Esophagus muscularis mucosa (tissue), 4 donors: Measurements from ENCODE around the gene APP.

ENCODE experiments used
- CTCF ChIP-seq, 3 experiments: fragments of 200-600 bp in 2 of 3; fragments of 450-650 bp in 1 of 3; sonication (generic) in 2 of 3; IDR thresholded peaks; one replicate each; pipeline ENCODE4 v1.5.1; 2017 to 2019; ENCODE audit warnings: antibody characterized with exemption in 3 of 3, mild to moderate bottlenecking in 2 of 3, moderate library complexity in 1 of 3
- EP300 ChIP-seq: sonication (generic); formaldehyde crosslinking; IDR thresholded peaks from one replicate; pipeline ENCODE4 v1.6.1; 2017; ENCODE audit warnings: antibody characterized with exemption
- POLR2A ChIP-seq: fragments of 450-650 bp; IDR thresholded peaks from one replicate; pipeline ENCODE4 v1.6.1; 2017; ENCODE audit warnings: antibody characterized with exemption, moderate library complexity, mild to moderate bottlenecking, low read depth
- POLR2AphosphoS5 ChIP-seq, 2 donors: sonication (generic); formaldehyde crosslinking; IDR thresholded peaks; one replicate each; pipeline ENCODE4 v1.6.1; 2017; ENCODE audit warnings: antibody characterized with exemption in 2 of 2

- TF ChIP-seq CTCF (IDR thresholded peaks at IDR 0.05): no peak
- TF ChIP-seq POLR2A: no peak
- no peak for TF ChIP-seq EP300
- no peak for TF ChIP-seq POLR2AphosphoS5 (IDR thresholded peaks at IDR 0.05)
Measured at GRCh38 chr21:26136671-26137070, 33.9 kb downstream of the APP start.
